HG03066 (cell line): ENCODE results near the gene CREB3L2.
"Not testable (repeated sequence)": the region's sequence is repeated elsewhere in the genome, so short reads cannot be mapped to it uniquely, and the experiment has no call there.

Experiments used
- ATAC-seq: cut with Tn5 transposase; IDR thresholded peaks from one replicate; pipeline ENCODE4 v1.9.1; 2021; ENCODE audit warnings: low read depth; ENCODE audit not compliant: unreplicated experiment

The CREB3L2 gene

DNA sequence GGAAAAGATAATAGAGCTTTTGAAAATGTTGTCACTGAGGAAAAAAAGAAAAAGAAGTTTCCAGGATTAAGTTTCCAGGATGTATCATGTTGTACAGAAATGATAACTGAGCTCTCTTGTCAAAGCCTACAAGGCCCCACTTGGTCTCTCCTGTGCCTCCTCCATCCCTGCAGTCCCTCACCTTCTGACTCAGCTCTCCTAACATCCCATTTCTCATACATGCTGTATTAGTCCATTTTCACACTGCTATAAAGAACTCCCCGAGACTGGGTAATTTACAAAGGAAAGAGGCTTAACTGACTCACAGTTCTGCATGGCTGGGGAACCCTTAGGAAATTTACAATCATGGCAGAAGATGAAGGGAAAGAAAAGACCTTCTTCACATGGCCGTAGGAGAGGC is 151.3 kb downstream of the CREB3L2 start:
- ATAC-seq = no peak

GRCh38 chr7:137848095-137848494 is 153.8 kb downstream of the CREB3L2 start:
- ATAC-seq = no peak

GRCh38 chr7:137847568-137848050 is 154.3 kb downstream of the CREB3L2 start:
- ATAC-seq = no peak

DNA sequence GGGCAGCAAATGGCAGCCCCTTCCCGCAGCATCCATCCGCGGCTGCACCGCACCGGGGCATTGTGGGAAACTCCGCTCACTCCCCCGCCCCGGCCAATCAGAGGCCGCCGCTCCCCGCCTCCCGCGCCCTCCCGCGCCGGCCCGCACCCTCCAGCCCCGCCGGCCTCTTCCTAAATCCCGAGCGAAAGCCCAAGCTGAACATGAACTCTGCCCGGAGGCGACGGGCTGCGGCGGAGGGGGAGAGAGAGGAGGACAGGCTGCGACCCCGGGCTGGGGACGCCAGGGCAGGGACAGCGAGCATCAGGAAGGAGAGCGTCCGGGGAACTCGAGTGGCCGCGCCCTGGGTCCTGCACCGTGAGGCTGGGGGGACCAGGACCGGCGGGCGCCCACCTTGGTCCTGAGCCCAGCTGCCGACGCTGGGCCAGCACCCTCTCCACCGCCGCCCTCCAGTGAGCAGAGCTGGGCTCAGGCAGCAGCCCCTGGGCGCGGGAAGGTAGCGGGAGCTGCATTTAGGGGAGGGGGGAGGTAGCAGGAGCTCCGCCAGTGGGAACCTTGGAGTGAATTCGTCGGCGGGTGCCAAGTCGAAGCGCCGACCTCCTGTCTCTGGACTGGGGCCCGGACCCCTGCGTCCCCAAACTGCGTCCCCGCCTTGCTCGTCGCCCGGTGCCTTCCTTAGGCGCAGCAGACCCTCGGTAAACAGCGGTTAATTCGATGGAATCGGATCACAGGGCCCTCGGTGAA is 154.9 kb downstream of the CREB3L2 start, which contains the start of gene DGKI:
Gene DGKI (minus strand): TSS at position 148 of the 741 bp plus-strand sequence.
- no peak for ATAC-seq

DNA sequence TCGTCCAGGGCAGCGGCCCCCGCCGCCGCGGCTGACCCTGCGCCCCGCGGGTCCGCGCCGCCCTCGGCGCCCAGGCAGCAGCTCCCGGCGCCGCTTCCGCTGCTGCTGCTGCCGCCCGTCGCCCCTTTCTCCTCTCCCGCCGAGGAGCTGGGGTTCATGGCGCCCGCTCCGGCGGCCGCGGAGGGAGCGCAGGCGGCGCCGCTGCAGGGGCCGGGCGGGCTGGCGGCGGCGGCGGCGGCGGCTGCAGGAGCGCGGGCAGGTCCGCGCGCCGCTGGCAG is 155.4 kb downstream of the CREB3L2 start:
- ATAC-seq = no peak

GRCh38 chr7:137844677-137845425 is 157.0 kb downstream of the CREB3L2 start:
- ATAC-seq = no peak

- ATAC-seq = no peak
Observed at GRCh38 chr7:137839903-137840779, 161.7 kb downstream of the CREB3L2 start.

DNA sequence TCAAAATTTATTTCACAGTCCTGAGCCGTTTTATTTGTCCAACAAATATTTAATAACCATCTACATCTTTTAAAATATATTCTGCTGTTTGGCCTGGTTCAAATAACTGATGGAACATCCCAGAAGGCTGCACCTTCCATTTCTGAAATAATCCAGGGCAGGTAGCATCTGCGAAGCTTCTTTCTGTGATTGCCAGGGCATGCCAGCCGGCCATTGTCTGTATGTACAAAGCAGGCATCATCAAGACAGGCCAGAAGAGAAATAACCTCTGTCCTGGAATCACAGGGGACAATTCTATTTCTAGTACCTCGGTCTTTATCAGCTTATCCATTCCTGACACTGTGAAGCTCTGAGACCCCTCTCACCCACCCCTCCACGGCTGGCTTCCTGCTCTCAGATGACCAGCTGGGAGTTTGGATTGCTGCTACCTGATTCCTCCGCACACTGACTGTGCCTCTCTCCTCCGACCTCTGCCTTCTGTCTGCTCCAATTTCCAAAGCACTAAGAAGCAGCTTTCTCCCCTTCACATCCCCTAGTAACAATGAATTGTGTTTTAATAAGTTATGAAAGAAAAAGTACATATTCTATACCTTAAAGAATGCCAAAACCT is 163.1 kb downstream of the CREB3L2 start:
- ATAC-seq = no peak

DNA sequence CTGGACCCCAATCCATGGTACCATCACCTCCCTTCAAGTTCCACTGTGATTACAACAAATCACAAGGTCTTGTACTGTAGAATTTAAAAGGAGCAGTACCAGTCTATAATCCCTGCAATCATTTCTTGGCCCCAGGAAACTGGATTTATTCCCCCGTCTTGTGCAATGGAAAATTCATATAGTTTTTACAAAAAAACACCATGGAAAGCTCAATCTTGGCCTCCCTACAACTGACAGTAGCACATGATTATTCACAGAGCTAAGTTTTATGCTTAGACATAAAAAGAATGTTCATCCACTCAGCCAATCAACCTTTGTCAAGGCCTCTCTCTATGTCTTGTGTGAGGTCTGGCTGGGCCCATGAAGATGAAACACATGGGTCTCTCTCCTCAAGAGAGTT is 165.3 kb downstream of the CREB3L2 start:
- no peak for ATAC-seq

GRCh38 chr7:137836113-137836509 is 165.8 kb downstream of the CREB3L2 start:
- no peak for ATAC-seq

- ATAC-seq = no peak
Observed at GRCh38 chr7:137835486-137836112, 166.3 kb downstream of the CREB3L2 start.

DNA sequence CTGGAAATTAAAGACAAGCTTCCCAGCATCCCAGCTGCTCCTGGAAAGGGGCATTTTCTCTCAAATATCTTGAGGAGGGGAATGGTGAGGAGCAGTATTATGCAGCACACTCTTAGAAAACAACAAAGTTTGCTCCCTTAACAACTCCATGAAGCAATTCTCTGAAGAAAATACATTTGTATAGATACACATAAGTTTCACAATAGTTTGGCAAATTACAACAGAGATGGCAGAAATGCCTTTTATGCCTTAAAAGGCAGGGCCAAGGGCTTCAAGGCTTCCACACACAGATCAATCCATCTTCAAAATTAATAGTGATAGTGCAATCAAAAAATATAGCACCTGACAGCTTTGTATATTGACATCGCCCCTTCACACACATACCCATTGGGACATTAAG is 167.3 kb downstream of the CREB3L2 start:
- no peak for ATAC-seq

- ATAC-seq = not testable (repeated sequence)
Observed at GRCh38 chr7:137832990-137833389, 168.9 kb downstream of the CREB3L2 start.

- ATAC-seq = no peak
Observed at GRCh38 chr7:137832382-137832781, 169.5 kb downstream of the CREB3L2 start.

DNA sequence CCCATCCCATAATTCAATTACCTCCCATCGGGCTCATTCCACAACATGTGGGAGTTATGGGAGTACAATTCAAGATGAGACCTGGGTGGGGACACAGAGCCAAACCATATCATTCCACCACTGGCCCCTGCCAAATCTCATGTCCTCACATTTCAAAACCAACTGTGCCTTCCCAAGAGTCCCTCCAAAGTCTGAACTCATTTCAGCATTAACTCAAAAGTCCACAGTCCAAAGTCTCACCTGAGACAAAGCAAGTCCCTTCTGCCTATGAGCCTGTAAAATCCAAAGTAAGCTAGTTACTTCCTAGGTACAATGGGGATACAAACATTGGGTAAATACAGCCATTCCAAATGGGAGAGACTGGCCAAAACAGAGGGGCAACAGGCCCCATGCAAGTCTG is 170.3 kb downstream of the CREB3L2 start:
- ATAC-seq = not testable (repeated sequence)

GRCh38 chr7:137829337-137829992 is 172.4 kb downstream of the CREB3L2 start:
- no peak for ATAC-seq

DNA sequence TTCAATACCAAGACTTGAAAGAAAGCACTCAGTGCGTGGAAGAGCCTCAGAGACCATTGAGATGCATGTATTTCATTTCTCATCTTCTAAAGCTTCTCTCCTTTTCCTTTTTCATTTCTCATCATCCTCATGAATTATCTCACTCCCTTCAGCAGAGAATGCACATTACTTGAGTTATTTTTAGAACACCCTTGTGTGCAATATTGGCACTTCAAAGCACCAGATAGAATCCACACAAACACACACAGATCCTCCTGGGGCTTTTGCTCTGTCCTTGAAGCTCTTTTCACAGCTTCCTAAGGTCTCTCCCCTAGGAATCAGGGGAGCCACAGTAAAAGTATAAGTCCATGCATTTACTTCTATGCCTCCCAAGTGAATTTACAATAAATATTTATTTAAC is 173.4 kb downstream of the CREB3L2 start:
- ATAC-seq = no peak

DNA sequence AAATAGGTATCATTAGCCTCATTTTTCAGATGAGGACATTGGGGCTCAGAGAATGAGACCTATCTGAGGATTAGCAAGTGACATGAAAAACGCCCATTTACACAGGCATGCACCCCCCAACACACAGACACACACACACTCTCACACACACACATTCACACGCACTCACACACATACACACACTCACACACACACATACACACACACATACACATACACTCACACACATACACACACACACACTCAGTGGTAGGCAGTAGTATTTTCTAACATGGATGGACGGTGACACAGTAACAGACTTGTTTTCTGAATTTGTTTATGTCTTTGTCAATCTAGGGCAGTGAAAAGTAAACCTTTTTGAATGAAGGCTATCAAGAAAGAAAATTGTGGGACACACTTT is 176.4 kb downstream of the CREB3L2 start:
- ATAC-seq = no peak
